Stimulated activated CD8-positive, alpha-beta memory T cell treated with anti-CD3 and anti-CD28 coated beads, Interleukin-12 subunit alpha, Interleukin-12 subunit beta, amount 100 ng/mL, for 24 hours (primary cell): ENCODE results near the gene OR2L13.
"Not testable (repeated sequence)": the region's sequence is repeated elsewhere in the genome, so short reads cannot be mapped to it uniquely, and the experiment has no call there.

ENCODE experiments used
- DNase-seq: peaks from one replicate; pipeline ENCODE4 v3.0.0-alpha.2; 2020; ENCODE audit errors: extremely low read depth

Gene OR2L13

DNA sequence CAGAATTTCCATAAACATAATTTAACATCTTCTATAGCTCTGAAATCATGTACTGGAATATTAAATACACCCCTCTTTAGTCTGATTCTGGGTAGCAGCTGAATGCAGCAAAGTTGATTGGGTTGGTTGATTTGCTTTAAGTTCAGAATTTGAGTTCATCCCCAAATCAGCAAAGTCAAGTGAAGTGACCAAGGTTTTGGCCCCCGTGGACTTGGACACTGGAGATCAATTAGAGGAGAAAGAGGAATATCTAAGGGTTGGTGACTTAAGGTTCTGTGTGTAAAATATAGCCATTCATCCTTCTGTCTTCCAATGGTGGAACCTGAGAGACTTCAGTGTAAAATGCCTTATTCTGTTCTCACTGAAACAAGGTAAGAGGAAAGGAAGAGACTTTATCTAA, at the start of gene OR2L13:
Gene OR2L13 (plus strand): TSS at position 301 of the 400 bp plus-strand sequence. CDS start 4,192 bp downstream, outside the sequence.
- no peak for DNase-seq

- no peak for DNase-seq
These were observed 49.8 kb upstream of the OR2L13 start for GRCh38 chr1:248045209-248045608.

GRCh38 chr1:248046536-248046935, 48.4 kb upstream of the OR2L13 start, which contains the start of gene OR2L3:
Gene OR2L3, plus strand, starts transcription at chr1:248046836. Its CDS starts 13,846 bp downstream, at chr1:248060682.
- no peak for DNase-seq

GRCh38 chr1:248047008-248047407, 48.0 kb upstream of the OR2L13 start:
- DNase-seq, result no peak

DNA sequence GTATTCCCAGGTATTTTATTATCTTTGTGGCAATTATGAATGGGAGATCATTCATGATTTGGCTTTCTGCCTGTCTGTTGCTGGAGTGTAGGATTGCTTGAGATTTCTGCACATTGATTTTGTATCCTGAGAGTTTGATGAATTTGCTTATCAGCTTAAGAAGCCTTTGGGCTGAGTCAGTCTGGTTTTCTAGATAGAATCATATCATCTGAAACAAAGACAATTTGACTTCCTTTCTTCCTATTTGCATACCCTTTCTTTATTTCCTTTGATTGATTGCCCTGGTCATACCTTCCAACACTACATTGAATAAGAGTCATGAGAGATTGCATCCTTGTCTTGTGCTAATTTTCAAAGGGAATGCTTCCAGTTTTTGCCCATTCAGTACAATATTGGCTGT, 40.3 kb upstream of the OR2L13 start:
- no peak for DNase-seq

- DNase-seq, result no peak
These were observed 39.7 kb upstream of the OR2L13 start for GRCh38 chr1:248055261-248055660.

DNA sequence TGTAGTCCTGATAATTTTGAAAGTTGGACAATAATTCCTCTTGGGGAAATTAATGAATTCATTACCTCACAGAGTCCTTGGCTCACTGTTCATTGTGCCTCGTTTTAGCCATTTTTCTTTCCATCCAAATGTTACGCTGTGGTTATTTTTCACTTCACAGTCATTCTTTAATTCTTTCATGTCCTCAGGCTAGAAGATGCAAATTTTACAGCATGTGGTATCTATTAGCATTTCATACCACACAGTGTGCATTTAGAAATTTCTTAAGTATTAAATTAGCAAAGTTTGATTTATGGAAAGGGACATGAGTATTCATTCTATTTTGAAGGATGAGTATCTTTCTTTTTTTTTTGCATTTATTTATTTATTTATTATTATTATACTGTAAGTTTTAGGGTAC, 29.9 kb upstream of the OR2L13 start:
- no peak for DNase-seq

DNA sequence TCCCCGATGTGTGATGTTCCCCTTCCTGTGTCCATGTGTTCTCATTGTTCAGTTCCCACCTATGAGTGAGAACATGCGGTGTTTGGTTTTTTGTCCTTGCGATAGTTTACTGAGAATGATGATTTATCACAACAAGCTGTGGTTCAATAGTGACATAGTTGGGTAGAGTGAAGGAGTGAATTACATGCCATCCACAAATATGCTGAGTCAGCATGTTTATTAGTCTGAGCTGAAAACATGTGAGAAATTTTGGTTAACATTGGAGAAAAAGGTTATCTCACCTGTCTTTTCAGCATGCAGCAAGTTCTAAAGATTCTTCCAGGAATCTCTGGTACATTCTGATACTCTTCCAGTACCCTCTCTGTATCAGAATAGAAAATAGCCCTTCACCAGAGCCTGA, 29.4 kb upstream of the OR2L13 start:
- DNase-seq, result no peak

DNA sequence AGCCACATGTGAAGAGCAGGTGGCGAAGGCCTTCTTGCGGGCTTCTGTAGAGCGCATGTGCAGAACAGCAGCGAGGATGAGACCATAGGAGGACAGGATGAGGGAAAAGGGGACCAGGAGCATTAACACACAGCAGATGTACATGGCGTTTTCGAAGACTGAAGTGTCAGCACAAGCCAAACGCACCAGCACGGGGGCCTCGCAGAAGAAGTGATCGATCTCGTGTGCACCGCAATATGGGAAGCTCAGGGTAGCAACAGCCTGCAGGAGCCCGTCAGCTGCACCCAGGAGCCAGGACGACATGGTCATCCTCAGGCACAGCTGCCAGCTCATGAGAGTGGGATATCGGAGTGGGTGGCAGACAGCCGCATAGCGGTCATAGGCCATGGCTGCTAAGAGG, 11.1 kb upstream of the OR2L13 start:
- DNase-seq, result not testable (repeated sequence)

DNA sequence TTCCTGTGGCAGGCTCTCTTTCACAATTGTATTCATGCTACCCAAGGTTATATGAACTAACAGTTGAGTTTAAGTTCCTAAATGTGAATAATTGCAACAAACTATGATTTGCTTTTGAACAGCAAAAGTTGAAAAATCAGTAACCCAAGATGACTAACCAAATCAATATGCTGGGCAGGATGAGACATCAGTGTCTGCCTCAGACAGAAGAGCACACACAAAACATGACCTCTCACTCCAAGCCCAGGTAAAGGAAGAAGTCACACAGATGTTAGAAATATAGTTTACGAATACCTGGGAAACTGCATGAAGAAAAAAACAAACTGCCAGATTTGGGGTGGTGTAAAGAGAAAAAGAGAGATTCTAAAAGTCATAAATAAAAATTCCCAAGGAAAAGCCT, 3.5 kb downstream of the OR2L13 start:
- DNase-seq, result no peak

GRCh38 chr1:248102847-248103246, 7.9 kb downstream of the OR2L13 start:
- no peak for DNase-seq

GRCh38 chr1:248111157-248111556, 16.2 kb downstream of the OR2L13 start:
- no peak for DNase-seq

GRCh38 chr1:248114890-248115289, 19.9 kb downstream of the OR2L13 start:
- no peak for DNase-seq

DNA sequence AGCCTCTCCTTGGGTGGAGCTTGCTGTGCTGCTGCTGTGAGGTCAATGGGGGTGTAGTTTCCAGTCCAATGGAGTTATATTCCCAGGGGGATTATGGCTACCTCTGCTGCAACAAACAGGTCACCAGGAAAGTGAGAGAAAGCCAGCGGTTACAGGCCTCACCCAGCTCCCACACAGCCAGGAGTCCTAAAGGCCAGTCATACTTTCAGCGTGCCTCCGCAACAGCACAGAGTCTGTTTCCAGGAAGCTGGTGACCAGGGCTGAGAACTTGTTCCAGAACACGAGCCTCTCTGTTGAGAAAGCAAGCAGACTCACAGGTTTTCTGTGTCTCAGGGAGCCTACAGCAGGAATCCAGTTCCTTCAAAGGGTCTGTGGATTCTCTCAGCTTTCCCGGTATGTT, 32.7 kb downstream of the OR2L13 start:
- no peak for DNase-seq

- no peak for DNase-seq
These were observed 41.8 kb downstream of the OR2L13 start for GRCh38 chr1:248136811-248137210.

DNA sequence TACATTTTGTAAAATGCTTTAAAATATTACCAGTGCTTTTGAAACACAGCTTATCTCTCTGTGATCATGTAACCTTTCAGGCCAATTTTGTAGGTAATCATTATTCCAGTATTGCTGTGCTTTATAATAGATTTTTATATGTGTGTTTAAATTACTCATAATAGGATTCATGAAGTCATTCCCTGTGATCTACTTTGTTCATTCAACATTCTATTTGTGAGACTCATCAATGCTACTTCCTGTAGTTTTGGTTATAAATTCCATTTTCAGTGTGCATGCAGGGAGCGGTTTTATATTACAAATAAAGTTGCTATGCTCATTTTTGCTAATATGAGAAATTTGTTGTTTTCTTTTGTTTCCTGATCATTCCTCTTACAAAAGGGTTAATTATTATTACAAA, 45.9 kb downstream of the OR2L13 start:
- DNase-seq, result no peak

DNA sequence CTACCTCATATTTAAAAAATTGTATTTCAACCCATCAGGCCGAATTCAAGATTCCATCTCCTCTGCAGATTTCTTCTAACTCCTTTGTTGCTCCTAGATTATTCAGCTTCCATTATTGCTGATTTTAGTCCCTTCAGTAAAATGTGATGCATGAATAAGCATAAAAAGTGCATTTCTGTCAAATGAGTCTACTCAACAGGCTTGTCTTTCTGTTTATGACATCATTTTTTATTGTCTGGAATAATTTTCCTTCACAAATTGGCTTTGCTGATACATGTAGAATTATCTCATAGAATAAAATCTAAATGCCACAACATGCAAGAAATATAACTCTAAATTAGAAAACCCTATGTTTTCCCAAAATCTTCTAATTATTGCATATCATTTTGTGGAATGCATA, 48.3 kb downstream of the OR2L13 start:
- DNase-seq, result no peak

DNA sequence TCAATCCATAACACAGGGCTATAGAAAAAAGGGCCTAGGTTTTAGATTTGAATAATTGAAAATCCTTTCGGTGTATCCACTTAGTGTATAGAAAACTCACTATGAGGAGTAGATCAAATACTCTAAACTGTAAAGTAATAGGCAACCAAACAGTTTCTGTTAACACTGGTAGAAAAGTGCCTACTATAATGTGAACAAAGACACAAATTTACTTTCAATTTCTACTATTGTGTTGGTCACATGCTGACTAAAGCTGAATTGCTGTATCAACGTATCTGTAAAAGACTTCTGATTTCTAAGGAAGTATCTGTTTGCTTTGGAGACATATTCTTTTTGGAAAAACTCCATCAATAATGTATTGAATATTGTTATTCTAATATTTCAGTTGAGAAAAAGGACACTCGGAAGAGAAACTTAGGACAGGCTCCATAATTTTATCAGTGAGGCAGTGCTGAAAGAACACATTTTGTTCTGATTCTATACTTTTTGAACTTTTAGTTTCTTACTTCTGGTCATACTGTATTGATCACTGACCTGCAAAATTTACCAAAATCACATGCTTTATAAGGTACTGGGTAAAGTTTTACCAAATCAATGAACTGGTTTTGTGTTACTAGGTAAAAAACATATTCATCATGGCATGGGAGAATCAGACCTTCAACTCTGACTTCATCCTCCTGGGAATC, 49.7 kb downstream of the OR2L13 start, which contains the start of gene OR2M5:
Gene OR2M5 (plus strand): TSS at position 636 of the 686 bp plus-strand sequence. CDS start 0 bp downstream, at position 636.
- DNase-seq, result no peak
